ENCODE results near the gene SF3B1. TPM values are rescaled to one million over a fixed set of nuclear protein-coding genes. Genes with fewer than 3 reads are reported as not detected.
"Not testable (repeated sequence)": the region's sequence is repeated elsewhere in the genome, so short reads cannot be mapped to it uniquely, and the experiment has no call there.

The SF3B1 gene
- total RNA-seq, 1 donor from 2014 or later = 352 TPM

GRCh38 chr2:197381641-197382040 is 53.2 kb downstream of the SF3B1 start:
- TF ChIP-seq POLR2AphosphoS5 (IDR thresholded peaks at IDR 0.05; ENCODE audit: insufficient read depth in 1 of 2, low read depth in 1 of 2) = no peak
- TF ChIP-seq POLR2A (IDR thresholded peaks at IDR 0.05) = no peak
- TF ChIP-seq CTCF (IDR thresholded peaks at IDR 0.05) = no peak
- Histone ChIP-seq H3K27ac (no peak overlapping the region), H3K36me3 (no peaks in the 10 kb centered on the region), H3K4me1 (peaks cover 6% of the 10 kb centered on the region), H3K27me3 (no peaks in the 10 kb centered on the region), H3K4me3 (no peak overlapping the region), H3K9me3 (no peaks in the 10 kb centered on the region)
- intact Hi-C loops (cut with DNase I) = no loop called here
- no peak for DNase-seq (ENCODE audit: extremely low spot score in 2 of 2)

GRCh38 chr2:197379918-197380309 is 54.9 kb downstream of the SF3B1 start:
- H3K4me1 ChIP-seq; H3K4me3 ChIP-seq; H3K36me3 ChIP-seq; H3K27me3 ChIP-seq; H3K9me3 ChIP-seq; DNase-seq (ENCODE audit: extremely low spot score in 2 of 2); H3K27ac ChIP-seq: not testable (repeated sequence)
- intact Hi-C loops (cut with DNase I) = loop anchor here (10.0 kb wide), 1 partner anchor 265 kb away; no protein-coding TSS in a partner anchor

GRCh38 chr2:197379308-197379917 is 55.4 kb downstream of the SF3B1 start:
- not testable (repeated sequence) for H3K27me3 ChIP-seq; DNase-seq (ENCODE audit: extremely low spot score in 2 of 2); H3K4me3 ChIP-seq; H3K4me1 ChIP-seq; H3K36me3 ChIP-seq; H3K9me3 ChIP-seq; H3K27ac ChIP-seq
- intact Hi-C loops (cut with DNase I) = loop anchor here (10.0 kb wide), 1 partner anchor 265 kb away; no protein-coding TSS in a partner anchor

GRCh38 chr2:197378494-197379307 is 56.1 kb downstream of the SF3B1 start:
- intact Hi-C loops (cut with DNase I) = loop anchor here (10.0 kb wide), 1 partner anchor 264 kb away; no protein-coding TSS in a partner anchor
- Histone ChIP-seq H3K36me3 (no peaks in the 10 kb centered on the region), H3K27me3 (no peaks in the 10 kb centered on the region), H3K27ac (no peak overlapping the region), H3K4me1 (peaks cover 6% of the 10 kb centered on the region), H3K9me3 (no peaks in the 10 kb centered on the region), H3K4me3 (no peak overlapping the region)
- TF ChIP-seq CTCF (IDR thresholded peaks at IDR 0.05) (peak; percentile 30 to 71 (median 65)), POLR2A (IDR thresholded peaks at IDR 0.05) (no peak)
- no peak for DNase-seq (ENCODE audit: extremely low spot score in 2 of 2)

GRCh38 chr2:197378086-197378485 is 56.7 kb downstream of the SF3B1 start:
- Histone ChIP-seq H3K4me3 (no peak overlapping the region), H3K9me3 (no peaks in the 10 kb centered on the region), H3K27ac (no peak overlapping the region), H3K27me3 (no peaks in the 10 kb centered on the region), H3K36me3 (no peaks in the 10 kb centered on the region), H3K4me1 (peaks cover 6% of the 10 kb centered on the region)
- DNase-seq (ENCODE audit: extremely low spot score in 2 of 2) = no peak
- TF ChIP-seq POLR2A (IDR thresholded peaks at IDR 0.05) = no peak
- no peak for TF ChIP-seq CTCF (IDR thresholded peaks at IDR 0.05)
- no peak for TF ChIP-seq POLR2AphosphoS5 (IDR thresholded peaks at IDR 0.05; ENCODE audit: insufficient read depth in 1 of 2, low read depth in 1 of 2)
- intact Hi-C loops (cut with DNase I) = loop anchor here (10.0 kb wide), 1 partner anchor 263 kb away; no protein-coding TSS in a partner anchor

- no peak for DNase-seq (ENCODE audit: extremely low spot score in 2 of 2)
- no peak overlapping the region for H3K4me3 ChIP-seq
- H3K36me3 ChIP-seq = no peaks in the 10 kb centered on the region
- no peak overlapping the region for H3K27ac ChIP-seq
- no peak for TF ChIP-seq CTCF (IDR thresholded peaks at IDR 0.05)
- TF ChIP-seq POLR2AphosphoS5 (IDR thresholded peaks at IDR 0.05; ENCODE audit: insufficient read depth in 1 of 2, low read depth in 1 of 2) = no peak
- no peak for TF ChIP-seq POLR2A (IDR thresholded peaks at IDR 0.05)
- H3K27me3 ChIP-seq = no peaks in the 10 kb centered on the region
- H3K4me1 ChIP-seq = peaks cover 6% of the 10 kb centered on the region
- no peaks in the 10 kb centered on the region for H3K9me3 ChIP-seq
- intact Hi-C loops (cut with DNase I) = loop anchor here (10.0 kb wide), 1 partner anchor 263 kb away; no protein-coding TSS in a partner anchor
These were observed 57.2 kb downstream of the SF3B1 start for GRCh38 chr2:197377670-197378069.

All from vagina (tissue), 2 donors.